H9 (cell line): Measurements from ENCODE around the gene FAM89B. TPM values are rescaled to one million over a fixed set of nuclear protein-coding genes. Genes with fewer than 3 reads are reported as not detected.

Experiments used
- DNase-seq: peaks from one replicate; pipeline ENCODE4 v3.0.0-alpha.2; 2017
- H2AFZ ChIP-seq: one replicate; pipeline ENCODE4 v1.6.1; 2013; ENCODE audit warnings: mild to moderate bottlenecking, low read length, control low read depth, moderate library complexity
- H2AK5ac ChIP-seq: 2 replicates; pipeline ENCODE4 v1.6.1; 2013; ENCODE audit warnings: low read length, control low read depth, mixed read lengths; ENCODE audit not compliant: insufficient read length
- H2BK120ac ChIP-seq: one replicate; pipeline ENCODE4 v1.6.1; 2013; ENCODE audit warnings: low read depth, mild to moderate bottlenecking, low read length, control low read depth, inconsistent platforms; ENCODE audit not compliant: poor library complexity, severe bottlenecking
- H2BK12ac ChIP-seq: 2 replicates; pipeline ENCODE4 v1.6.1; 2013; ENCODE audit warnings: low read length, control low read depth, mixed read lengths, low read depth; ENCODE audit not compliant: insufficient read length
- H2BK15ac ChIP-seq: 2 replicates; pipeline ENCODE4 v1.6.1; 2013; ENCODE audit warnings: low read depth, low read length, control low read depth
- H2BK20ac ChIP-seq: one replicate; pipeline ENCODE4 v1.6.1; 2013; ENCODE audit warnings: low read depth, mild to moderate bottlenecking, low read length, control low read depth, inconsistent platforms; ENCODE audit not compliant: poor library complexity, severe bottlenecking
- H2BK5ac ChIP-seq: 2 replicates; pipeline ENCODE4 v1.6.1; 2013; ENCODE audit warnings: low read length, control low read depth, mixed read lengths; ENCODE audit not compliant: insufficient read length
- H3K14ac ChIP-seq: 2 replicates; pipeline ENCODE4 v1.6.1; 2013; ENCODE audit warnings: low read length, control low read depth; ENCODE audit not compliant: insufficient read depth
- H3K18ac ChIP-seq: 2 replicates; pipeline ENCODE4 v1.6.1; 2013; ENCODE audit warnings: low read depth, mild to moderate bottlenecking, mixed read lengths, low read length, control low read depth; ENCODE audit not compliant: insufficient read length
- H3K23ac ChIP-seq: 2 replicates; pipeline ENCODE4 v1.6.1; 2013; ENCODE audit warnings: low read length, control low read depth, mixed read lengths, low read depth; ENCODE audit not compliant: insufficient read length
- H3K23me2 ChIP-seq: 2 replicates; pipeline ENCODE4 v1.6.1; 2013; ENCODE audit warnings: low read depth, mild to moderate bottlenecking, mixed read lengths, low read length, control low read depth; ENCODE audit not compliant: insufficient read length, poor library complexity, severe bottlenecking
- H3K27ac ChIP-seq: 2 replicates; pipeline ENCODE4 v1.5.1; 2013; ENCODE audit warnings: low read length, control low read depth, mixed read lengths, low read depth; ENCODE audit not compliant: insufficient read length
- H3K27me3 ChIP-seq: 2 replicates; pipeline ENCODE4 v1.6.1; 2013; ENCODE audit warnings: low read length, control low read depth, inconsistent platforms; ENCODE audit not compliant: insufficient read depth
- H3K4ac ChIP-seq: 2 replicates; pipeline ENCODE4 v1.6.1; 2013; ENCODE audit warnings: low read depth, mild to moderate bottlenecking, control low read depth, inconsistent platforms, low read length, moderate library complexity
- H3K4me1 ChIP-seq: 2 replicates; pipeline ENCODE4 v1.6.1; 2013; ENCODE audit warnings: low read length, control low read depth, inconsistent platforms; ENCODE audit not compliant: insufficient read depth
- H3K4me2 ChIP-seq: 2 replicates; pipeline ENCODE4 v1.6.1; 2013; ENCODE audit warnings: low read length, control low read depth, mixed read lengths; ENCODE audit not compliant: insufficient read length, insufficient read depth
- H3K56ac ChIP-seq: 2 replicates; pipeline ENCODE4 v1.6.1; 2013; ENCODE audit warnings: low read depth, mild to moderate bottlenecking, mixed read lengths, low read length, control low read depth; ENCODE audit not compliant: insufficient read length
- H3K79me1 ChIP-seq: 2 replicates; pipeline ENCODE4 v1.6.1; 2013; ENCODE audit warnings: low read depth, mild to moderate bottlenecking, moderate library complexity, low read length, control low read depth, inconsistent platforms; ENCODE audit not compliant: insufficient read depth, poor library complexity, severe bottlenecking
- H3K79me2 ChIP-seq: 2 replicates; pipeline ENCODE4 v1.6.1; 2013; ENCODE audit warnings: low read length, control low read depth, inconsistent platforms; ENCODE audit not compliant: insufficient read depth
- H3K9ac ChIP-seq: 2 replicates; pipeline ENCODE4 v1.6.1; 2013; ENCODE audit warnings: low read length, control low read depth, mixed read lengths; ENCODE audit not compliant: insufficient read length; ENCODE audit errors: extremely low read depth
- H3K9me3 ChIP-seq: one replicate; pipeline ENCODE4 v1.6.1; 2013; ENCODE audit warnings: low read depth, low read length, inconsistent platforms; ENCODE audit not compliant: control insufficient read depth
- H3T11ph ChIP-seq: one replicate; pipeline ENCODE4 v1.6.1; 2013; ENCODE audit warnings: mild to moderate bottlenecking, low read length, control low read depth, inconsistent platforms
- H4K20me1 ChIP-seq: one replicate; pipeline ENCODE4 v1.6.1; 2013; ENCODE audit not compliant: control insufficient read depth, insufficient read length, insufficient read depth
- H4K5ac ChIP-seq: 2 replicates; pipeline ENCODE4 v1.6.1; 2013; ENCODE audit warnings: low read depth, mild to moderate bottlenecking, mixed read lengths, low read length, control low read depth; ENCODE audit not compliant: insufficient read length
- H4K8ac ChIP-seq: replicated peaks from 2 replicates; pipeline ENCODE4 v1.6.1; 2013; ENCODE audit warnings: low read length, control low read depth, mixed read lengths, low read depth; ENCODE audit not compliant: insufficient read length
- H4K91ac ChIP-seq: 2 replicates; pipeline ENCODE4 v1.6.1; 2013; ENCODE audit warnings: low read depth, mild to moderate bottlenecking, moderate library complexity, mixed read lengths, low read length, control low read depth; ENCODE audit not compliant: insufficient read length
- H3K27ac Mint-ChIP-seq, 3 experiments: 2 replicates in 2 of 3; 3 replicates in 1 of 3; pipeline ENCODE4 v1.8.0; 2020 to 2021; ENCODE audit warnings: mixed read lengths in 3 of 3, mild to moderate bottlenecking in 1 of 3, moderate library complexity in 1 of 3
- H3K27me3 Mint-ChIP-seq: 2 replicates; pipeline ENCODE4 v1.8.0; 2021; ENCODE audit warnings: low read depth, mild to moderate bottlenecking, moderate library complexity, mixed read lengths
- H3K36me3 Mint-ChIP-seq, 3 experiments: 2 replicates in 2 of 3; 3 replicates in 1 of 3; pipeline ENCODE4 v1.8.0; 2020 to 2021; ENCODE audit warnings: low read depth in 3 of 3, mixed read lengths in 3 of 3; ENCODE audit not compliant: insufficient read depth in 1 of 3
- H3K4me1 Mint-ChIP-seq, 2 experiments: 2 replicates each; pipeline ENCODE4 v1.8.0; 2020; ENCODE audit warnings: mixed read lengths in 2 of 2
- H3K4me3 Mint-ChIP-seq, 2 experiments: 2 replicates in 1 of 2; 3 replicates in 1 of 2; pipeline ENCODE4 v1.8.0; 2020 to 2021; ENCODE audit warnings: mild to moderate bottlenecking in 2 of 2, mixed read lengths in 2 of 2, moderate library complexity in 1 of 2
- H3K9me3 Mint-ChIP-seq, 2 experiments: 2 replicates in 1 of 2; 3 replicates in 1 of 2; pipeline ENCODE4 v1.8.0; 2020; ENCODE audit warnings: mild to moderate bottlenecking in 2 of 2, mixed read lengths in 2 of 2, moderate library complexity in 1 of 2
- CTCF ChIP-seq: fragments of 200-600 bp; sonication (generic); conservative IDR thresholded peaks from 3 replicates; pipeline ENCODE4 v1.8.0; 2021; ENCODE audit warnings: antibody characterized with exemption, mild to moderate bottlenecking
- WGBS: extraction: QIAGEN DNeasy Blood & Tissue Kit; methylation state at CpG from one replicate; pipeline ENCODE4 v1.1.7; 2013; ENCODE audit warnings: missing lambda C conversion rate, low lambda C conversion rate, mixed read lengths; ENCODE audit not compliant: insufficient read length; ENCODE audit errors: extremely low coverage; 5-methylcytosine and 5-hydroxymethylcytosine counted together
- total RNA-seq: library from RNA; stranded (reverse); gene quantifications from 2 replicates; pipeline ENCODE4 v1.2.1, GENCODE V29; 2021

Gene FAM89B
- total RNA-seq, 1 experiment from 2014 or later = 21.7 TPM

- Histone ChIP-seq H3T11ph (no peak overlapping the region), H4K8ac (no peak overlapping the region), H3K23ac (no peak overlapping the region), H2BK20ac (no peak overlapping the region), H3K4ac (no peak overlapping the region), H4K91ac (no peak overlapping the region), H3K18ac (no peak overlapping the region), H3K9ac (no peak overlapping the region), H2AK5ac (no peak overlapping the region), H3K56ac (no peak overlapping the region), H3K14ac (no peak overlapping the region), H4K5ac (no peak overlapping the region), H3K4me2 (no peak overlapping the region), H3K9me3 (no peaks in the 10 kb centered on the region), H2BK12ac (no peak overlapping the region), H2AFZ (no peak overlapping the region), H3K4me1 (no peaks in the 10 kb centered on the region), H4K20me1 (no peaks in the 10 kb centered on the region), H3K79me1 (no peaks in the 10 kb centered on the region), H2BK15ac (no peak overlapping the region), H2BK120ac (no peak overlapping the region), H2BK5ac (no peak overlapping the region), H3K27ac (no peak overlapping the region), H3K23me2 (peaks cover 8% of the 10 kb centered on the region), H3K79me2 (no peaks in the 10 kb centered on the region), H3K27me3 (peaks cover 8% of the 10 kb centered on the region; the same call in 1 of the 2 replicates)
- DNase-seq = no peak
- no peak for TF ChIP-seq CTCF
- Mint-ChIP-seq H3K27me3 (peaks cover 33% of the 10 kb centered on the region), H3K36me3 (peaks cover 0 to 3% (median 3%) of the 10 kb centered on the region in 3 experiments; a peak in 3 of 7 replicates), H3K9me3 (no peaks in the 10 kb centered on the region), H3K4me3 (no peak overlapping the region; a peak in 1 of 5 replicates), H3K4me1 (peaks cover 18 to 27% of the 10 kb centered on the region in 2 experiments), H3K27ac (no peak overlapping the region)
- WGBS = no CpG with 5 or more reads among the region's 3 CpGs
These were observed 6.3 kb downstream of the FAM89B start for GRCh38 chr11:65578667-65579066.
